B cell (primary cell): ENCODE data around the gene PRKAG2. TPM values are rescaled to one million over a fixed set of nuclear protein-coding genes. Genes with fewer than 3 reads are reported as not detected.

Experiments
- ATAC-seq: fragments of 200-7000 bp; cut with Tn5 transposase; one replicate; pipeline ENCODE4 v1.10.0; 2021; ENCODE audit warnings: low read depth, mild to moderate bottlenecking, moderate number of reproducible peaks, moderate library complexity
- CTCF ChIA-PET: fragments of 350-600 bp; sonication (Branson Sonifier 250); formaldehyde crosslinking; loops from one replicate; lab custom pipeline; 2021; ENCODE audit warnings: antibody characterized with exemption, inconsistent platforms; lab: Charles Lee
- POLR2A ChIA-PET: fragments of 350-600 bp; sonication (Branson Sonifier 250); formaldehyde crosslinking; loops from one replicate; lab custom pipeline; 2021; ENCODE audit warnings: antibody characterized with exemption; lab: Charles Lee
- DNase-seq: peaks from one replicate; pipeline ENCODE4 v3.0.0; 2013
- H2AFZ ChIP-seq: 2 replicates; pipeline ENCODE4 v1.6.1; 2012; ENCODE audit warnings: mild to moderate bottlenecking, low read depth, low read length; ENCODE audit not compliant: insufficient read depth, poor library complexity, severe bottlenecking
- H3K27ac ChIP-seq, 2 donors: 1 replicate in 1 of 2; 2 replicates in 1 of 2; pipeline ENCODE4 v1.5.1; 2012 to 2013; ENCODE audit warnings: low read length in 2 of 2, mild to moderate bottlenecking in 2 of 2, moderate library complexity in 1 of 2
- H3K27me3 ChIP-seq, 4 experiments: fragments of 200-600 bp in 1 of 4; sonication (generic) in 1 of 4; replicated peaks in 1 of 4; 1 replicate in 2 of 4; 2 replicates in 2 of 4; pipeline versions ENCODE4 v1.6.1 to v1.7.0; 2013 to 2016; ENCODE audit warnings: low read length in 3 of 4, mild to moderate bottlenecking in 2 of 4, mixed read lengths in 1 of 4, moderate library complexity in 1 of 4; ENCODE audit not compliant: insufficient read depth in 4 of 4, control insufficient read depth in 3 of 4; ENCODE audit errors: control extremely low read depth in 1 of 4
- H3K36me3 ChIP-seq, 2 experiments: replicated peaks in 1 of 2; 1 replicate in 1 of 2; 2 replicates in 1 of 2; pipeline versions ENCODE4 v1.6.1 to v1.7.1; 2013; ENCODE audit warnings: low read length in 1 of 2; ENCODE audit not compliant: insufficient read depth in 2 of 2, control insufficient read depth in 1 of 2; ENCODE audit errors: control extremely low read depth in 1 of 2, extremely low read depth in 1 of 2
- H3K4me1 ChIP-seq, 2 donors: fragments of 200-600 bp in 1 of 2; sonication (generic) in 1 of 2; 1 replicate in 1 of 2; 2 replicates in 1 of 2; pipeline versions ENCODE4 v1.5.1 to v1.6.1; 2013 to 2017; ENCODE audit warnings: low read length in 2 of 2; ENCODE audit not compliant: control insufficient read depth in 2 of 2, insufficient read depth in 2 of 2
- H3K4me2 ChIP-seq: replicated peaks from 2 replicates; pipeline ENCODE3; 2012; ENCODE audit warnings: mild to moderate bottlenecking, low read depth, low read length; ENCODE audit not compliant: poor library complexity, severe bottlenecking
- H3K4me3 ChIP-seq, 5 experiments: fragments of 200-600 bp in 1 of 5; sonication (generic) in 1 of 5; 1 replicate in 3 of 5; 2 replicates in 2 of 5; pipeline versions ENCODE4 v1.5.1 to v1.7.0; 2011 to 2016; ENCODE audit warnings: low read length in 4 of 5, mild to moderate bottlenecking in 4 of 5, low read depth in 2 of 5, control low read depth in 1 of 5, moderate library complexity in 1 of 5; ENCODE audit not compliant: insufficient read depth in 1 of 5; ENCODE audit errors: control extremely low read depth in 1 of 5, extremely low read depth in 1 of 5
- H3K79me2 ChIP-seq: fragments of 200-600 bp; sonication (generic); one replicate; pipeline ENCODE4 v1.6.0; 2016; ENCODE audit warnings: low read length; ENCODE audit not compliant: control insufficient read depth, insufficient read depth
- H3K9ac ChIP-seq: fragments of 200-600 bp; sonication (generic); 2 replicates; pipeline ENCODE4 v1.6.1; 2017; ENCODE audit warnings: mild to moderate bottlenecking, low read length, moderate library complexity
- H3K9me3 ChIP-seq, 3 donors: one replicate each; pipeline versions ENCODE4 v1.6.1 to v1.7.1; 2013; ENCODE audit warnings: low read length in 2 of 3; ENCODE audit not compliant: control insufficient read depth in 2 of 3, insufficient read depth in 1 of 3; ENCODE audit errors: control extremely low read depth in 1 of 3
- H4K20me1 ChIP-seq: 2 replicates; pipeline ENCODE4 v1.6.0; 2012; ENCODE audit warnings: mild to moderate bottlenecking, low read length; ENCODE audit not compliant: insufficient read depth, control insufficient read depth, poor library complexity, severe bottlenecking
- H3K27ac Mint-ChIP-seq: one replicate; pipeline ENCODE4 v1.8.0; 2021; ENCODE audit warnings: mixed read lengths
- H3K27me3 Mint-ChIP-seq: one replicate; pipeline ENCODE4 v1.8.0; 2021; ENCODE audit warnings: mixed read lengths
- H3K4me1 Mint-ChIP-seq: one replicate; pipeline ENCODE4 v1.8.0; 2021; ENCODE audit warnings: mixed read lengths
- H3K4me3 Mint-ChIP-seq: one replicate; pipeline ENCODE4 v1.8.0; 2021; ENCODE audit warnings: mixed read lengths
- H3K9me3 Mint-ChIP-seq: one replicate; pipeline ENCODE4 v1.8.0; 2022; ENCODE audit warnings: mixed read lengths; ENCODE audit not compliant: insufficient read depth
- CTCF ChIP-seq: fragments of 200-600 bp; IDR thresholded peaks from one replicate; pipeline ENCODE4 v1.8.0; 2022; ENCODE audit warnings: antibody characterized with exemption, mild to moderate bottlenecking
- EZH2 ChIP-seq: IDR thresholded peaks from 2 replicates; pipeline ENCODE4 v1.6.1; 2012; ENCODE audit warnings: borderline replicate concordance, low read depth, mild to moderate bottlenecking, moderate library complexity, low read length; ENCODE audit not compliant: insufficient read depth, poor library complexity, severe bottlenecking
- WGBS: methylation state at CpG from one replicate; pipeline ENCODE4 v1.1.5; 2013; ENCODE audit warnings: missing lambda C conversion rate; ENCODE audit not compliant: insufficient coverage; 5-methylcytosine and 5-hydroxymethylcytosine counted together
- intact Hi-C: fragments of 100-400 bp; cut with micrococcal nuclease; formaldehyde crosslinking; loops from one replicate; pipeline ENCODE4 v1.10.0; 2022
- polyA plus RNA-seq: library from polyadenylated mRNA; depleted of rRNA; stranded (reverse); fragments of >200 nt; gene quantifications from 2 replicates; pipeline ENCODE4 v1.2.3, GENCODE V29; 2012
- total RNA-seq, 2 donors: library from RNA; stranded (reverse); fragments of 120-200 nt in 1 of 2; gene quantifications; 1 replicate in 1 of 2; 2 replicates in 1 of 2; pipeline versions ENCODE4 v1.2.3 to v1.2.4, GENCODE V29; 2013 to 2022

The PRKAG2 gene
- total and polyA plus RNA-seq, 2 donors (not counting 1 experiment from before 2014, with no cell fraction given), result 22.1 to 56.3 TPM

GRCh38 chr7:151857866-151858450 is 19.0 kb downstream of the PRKAG2 start:
- H2AFZ ChIP-seq, result no peak overlapping the region
- Mint-ChIP-seq H3K4me1 (peaks cover 8% of the 10 kb centered on the region), H3K27me3 (no peaks in the 10 kb centered on the region), H3K9me3 (no peaks in the 10 kb centered on the region), H3K27ac (no peak overlapping the region), H3K4me3 (no peak overlapping the region)
- ChIA-PET POLR2A (no interaction called here), CTCF (interaction anchor here (0.7 to 1.7 kb wide), 2 partner anchors 73 to 75 kb away, joined by 3 read pairs; no protein-coding TSS in a partner anchor)
- H3K4me2 ChIP-seq, result no peak overlapping the region
- WGBS, result 95% methylated on average over 4 of the region's 7 CpGs
- no peak for TF ChIP-seq EZH2
- TF ChIP-seq CTCF, result no peak
- H3K4me3 ChIP-seq, result no peak overlapping the region
- peaks cover 61% of the 10 kb centered on the region for H3K79me2 ChIP-seq
- peaks cover 0 to 2% of the 10 kb centered on the region in 2 experiments for H3K36me3 ChIP-seq
- no peak overlapping the region for H3K27ac ChIP-seq
- H3K9ac ChIP-seq, result no peak overlapping the region
- peaks cover 79% of the 10 kb centered on the region for H4K20me1 ChIP-seq
- H3K9me3 ChIP-seq, result no peaks in the 10 kb centered on the region
- intact Hi-C loops, result no loop called here
- no peaks in the 10 kb centered on the region for H3K4me1 ChIP-seq
- ATAC-seq (no peak), DNase-seq (no peak)
- H3K27me3 ChIP-seq, result no peaks in the 10 kb centered on the region

- no peak overlapping the region for H3K4me3 ChIP-seq
- Mint-ChIP-seq H3K4me3 (no peak overlapping the region), H3K27me3 (no peaks in the 10 kb centered on the region), H3K9me3 (no peaks in the 10 kb centered on the region), H3K4me1 (peaks cover 11% of the 10 kb centered on the region), H3K27ac (no peak overlapping the region)
- H3K27ac ChIP-seq, result no peak overlapping the region
- H2AFZ ChIP-seq, result no peak overlapping the region
- no peaks in the 10 kb centered on the region for H3K9me3 ChIP-seq
- H3K79me2 ChIP-seq, result peaks cover 56% of the 10 kb centered on the region
- H3K36me3 ChIP-seq, result peaks cover 0 to 2% of the 10 kb centered on the region in 2 experiments
- no peak for DNase-seq
- peaks cover 73% of the 10 kb centered on the region for H4K20me1 ChIP-seq
- no peaks in the 10 kb centered on the region for H3K27me3 ChIP-seq
- no peak overlapping the region for H3K9ac ChIP-seq
- ChIA-PET CTCF (interaction anchor here (0.7 kb wide), 1 partner anchor 73 kb away, joined by 3 read pairs; no protein-coding TSS in a partner anchor), POLR2A (no interaction called here)
- H3K4me1 ChIP-seq, result no peaks in the 10 kb centered on the region
- TF ChIP-seq EZH2, result no peak
- TF ChIP-seq CTCF, result no peak
- no peak for ATAC-seq
- intact Hi-C loops, result no loop called here
- no peak overlapping the region for H3K4me2 ChIP-seq
- 94% methylated on average over 12 of the region's 12 CpGs for WGBS
Observed at GRCh38 chr7:151857412-151857811, 19.5 kb downstream of the PRKAG2 start.
